ENCODE results near the gene FOXR1.

- TF ChIP-seq, protein P1, sequence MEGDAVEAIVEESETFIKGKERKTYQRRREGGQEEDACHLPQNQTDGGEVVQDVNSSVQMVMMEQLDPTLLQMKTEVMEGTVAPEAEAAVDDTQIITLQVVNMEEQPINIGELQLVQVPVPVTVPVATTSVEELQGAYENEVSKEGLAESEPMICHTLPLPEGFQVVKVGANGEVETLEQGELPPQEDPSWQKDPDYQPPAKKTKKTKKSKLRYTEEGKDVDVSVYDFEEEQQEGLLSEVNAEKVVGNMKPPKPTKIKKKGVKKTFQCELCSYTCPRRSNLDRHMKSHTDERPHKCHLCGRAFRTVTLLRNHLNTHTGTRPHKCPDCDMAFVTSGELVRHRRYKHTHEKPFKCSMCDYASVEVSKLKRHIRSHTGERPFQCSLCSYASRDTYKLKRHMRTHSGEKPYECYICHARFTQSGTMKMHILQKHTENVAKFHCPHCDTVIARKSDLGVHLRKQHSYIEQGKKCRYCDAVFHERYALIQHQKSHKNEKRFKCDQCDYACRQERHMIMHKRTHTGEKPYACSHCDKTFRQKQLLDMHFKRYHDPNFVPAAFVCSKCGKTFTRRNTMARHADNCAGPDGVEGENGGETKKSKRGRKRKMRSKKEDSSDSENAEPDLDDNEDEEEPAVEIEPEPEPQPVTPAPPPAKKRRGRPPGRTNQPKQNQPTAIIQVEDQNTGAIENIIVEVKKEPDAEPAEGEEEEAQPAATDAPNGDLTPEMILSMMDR (IDR thresholded peaks at IDR 0.05; ENCODE audit: low read length), result no peak
- TF ChIP-seq EZH2 (optimal IDR thresholded peaks at IDR 0.05; ENCODE audit: low read depth, low read length) (no peak), EZH2phosphoT487 (IDR thresholded peaks at IDR 0.05; ENCODE audit: low read length) (no peak)
Measured at GRCh38 chr11:118938491-118939403, 32.8 kb upstream of the FOXR1 start.
